OCI-LY3 (cell line): ENCODE measurements around the gene MITD1.

ENCODE experiments used
- EZH2phosphoT487 ChIP-seq: fragments of 200-600 bp; shearing (Covaris generic); IDR thresholded peaks from 2 replicates; pipeline ENCODE4 v1.6.1; 2018; ENCODE audit warnings: antibody characterized with exemption, mixed run types, low read depth
- TF ChIP-seq, protein P1 (sequence below): fragments of 200-600, 300-600 bp; sonication (generic); IDR thresholded peaks from 2 replicates; pipeline ENCODE4 v1.5.1; 2014; ENCODE audit warnings: antibody characterized with exemption, low read length, low read depth

DNA sequence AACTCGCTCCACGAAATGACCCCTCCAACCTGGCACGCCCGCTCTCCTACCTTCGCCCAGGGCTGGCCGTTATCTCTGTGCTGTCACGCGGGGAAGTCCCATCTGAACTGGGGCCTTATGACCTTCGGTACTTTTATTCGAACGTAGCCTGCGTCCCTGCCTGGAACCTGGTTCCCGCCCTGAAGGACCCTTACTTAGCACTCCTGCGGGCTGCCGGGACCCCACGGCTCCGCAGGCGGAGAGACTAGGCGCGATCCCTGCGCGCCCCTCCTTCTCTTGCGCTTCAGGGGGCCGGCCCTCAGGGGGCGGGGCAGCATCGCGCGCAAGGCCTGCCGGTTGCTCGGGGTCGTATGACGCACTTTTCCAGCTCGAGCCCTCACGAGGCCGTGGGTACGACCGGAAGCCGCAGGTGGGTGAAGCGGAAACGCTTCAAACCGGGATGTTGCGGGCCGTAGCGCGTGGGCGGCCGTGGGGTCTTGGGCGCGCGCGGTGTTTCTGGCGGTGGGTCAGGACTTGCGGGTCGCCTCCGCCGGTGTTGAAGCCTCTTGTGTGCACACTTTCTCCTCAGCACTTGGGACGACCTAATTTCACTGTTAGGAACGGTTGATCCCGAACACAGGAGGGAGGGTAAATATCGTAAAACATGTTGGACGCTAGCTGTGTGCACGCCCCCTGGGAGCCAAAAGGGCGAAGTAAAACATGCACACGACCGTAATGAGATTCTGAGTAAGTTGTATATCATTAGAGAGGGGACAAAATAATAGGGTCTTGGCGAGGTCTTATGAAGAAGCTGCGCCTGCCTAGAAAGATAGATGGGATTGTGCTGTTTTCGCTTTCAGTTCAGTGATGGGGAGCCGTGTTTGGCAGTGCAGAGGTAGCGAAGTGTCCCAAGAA, 26.0 kb downstream of the MITD1 start, which contains the start of the genes LIPT1 and TSGA10:
- TF ChIP-seq, protein P1, sequence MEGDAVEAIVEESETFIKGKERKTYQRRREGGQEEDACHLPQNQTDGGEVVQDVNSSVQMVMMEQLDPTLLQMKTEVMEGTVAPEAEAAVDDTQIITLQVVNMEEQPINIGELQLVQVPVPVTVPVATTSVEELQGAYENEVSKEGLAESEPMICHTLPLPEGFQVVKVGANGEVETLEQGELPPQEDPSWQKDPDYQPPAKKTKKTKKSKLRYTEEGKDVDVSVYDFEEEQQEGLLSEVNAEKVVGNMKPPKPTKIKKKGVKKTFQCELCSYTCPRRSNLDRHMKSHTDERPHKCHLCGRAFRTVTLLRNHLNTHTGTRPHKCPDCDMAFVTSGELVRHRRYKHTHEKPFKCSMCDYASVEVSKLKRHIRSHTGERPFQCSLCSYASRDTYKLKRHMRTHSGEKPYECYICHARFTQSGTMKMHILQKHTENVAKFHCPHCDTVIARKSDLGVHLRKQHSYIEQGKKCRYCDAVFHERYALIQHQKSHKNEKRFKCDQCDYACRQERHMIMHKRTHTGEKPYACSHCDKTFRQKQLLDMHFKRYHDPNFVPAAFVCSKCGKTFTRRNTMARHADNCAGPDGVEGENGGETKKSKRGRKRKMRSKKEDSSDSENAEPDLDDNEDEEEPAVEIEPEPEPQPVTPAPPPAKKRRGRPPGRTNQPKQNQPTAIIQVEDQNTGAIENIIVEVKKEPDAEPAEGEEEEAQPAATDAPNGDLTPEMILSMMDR: peak; percentile 29
- no peak for TF ChIP-seq EZH2phosphoT487
